ENCODE measurements around the gene GJA4. TPM values are rescaled to one million over a fixed set of nuclear protein-coding genes. Genes with fewer than 3 reads are reported as not detected.

The GJA4 gene
- total RNA-seq, 1 experiment from 2014 or later, result not detected

- DNase-seq, result no peak
- H3K9me3 ChIP-seq, result no peaks in the 10 kb centered on the region
- H3K4me1 ChIP-seq, result peaks cover 10% of the 10 kb centered on the region
- no peaks in the 10 kb centered on the region for H3K27me3 ChIP-seq (replicated peaks; ENCODE audit: control insufficient read depth, insufficient read depth, low read length)
- intact Hi-C loops (cut with micrococcal nuclease; ENCODE audit: unreplicated experiment), result loop anchor here (5.0 kb wide), 3 partner anchors 98 to 633 kb away; no protein-coding TSS in a partner anchor
- H3K27me3 Mint-ChIP-seq (ENCODE audit: insufficient read depth, unreplicated experiment), result no peaks in the 10 kb centered on the region
- no peak overlapping the region for H3K4me3 Mint-ChIP-seq (ENCODE audit: unreplicated experiment)
- no peaks in the 10 kb centered on the region for H3K36me3 ChIP-seq (ENCODE audit: control insufficient read depth, insufficient read depth, low read length)
- H3K4me1 Mint-ChIP-seq (ENCODE audit: low read depth, unreplicated experiment), result peaks cover 10% of the 10 kb centered on the region
- H3K36me3 Mint-ChIP-seq (ENCODE audit: insufficient read depth, unreplicated experiment), result no peaks in the 10 kb centered on the region
- ChIA-PET POLR2A (no interaction called here), CTCF (no interaction called here)
- no peaks in the 10 kb centered on the region for H3K9me3 Mint-ChIP-seq (ENCODE audit: unreplicated experiment)
- no TSS peak for BruUV-seq (replicated peaks)
- H3K4me3 ChIP-seq (ENCODE audit: low read depth, low read length), result no peak overlapping the region
- H3K27ac Mint-ChIP-seq (ENCODE audit: unreplicated experiment), result no peak overlapping the region
- no peak for TF ChIP-seq CTCF (IDR thresholded peaks at IDR 0.05; ENCODE audit: insufficient read depth in 1 of 2, low read depth in 1 of 2, low read length in 1 of 2, severe bottlenecking in 1 of 2, unreplicated experiment in 1 of 2)
Observed at GRCh38 chr1:34744851-34745250, 47.9 kb upstream of the GJA4 start.

- ChIA-PET POLR2A (no interaction called here), CTCF (no interaction called here)
- Histone ChIP-seq H3K27me3 (replicated peaks; ENCODE audit: control insufficient read depth, insufficient read depth, low read length) (no peaks in the 10 kb centered on the region), H3K4me1 (peaks cover 10% of the 10 kb centered on the region), H3K9me3 (no peaks in the 10 kb centered on the region), H3K36me3 (ENCODE audit: control insufficient read depth, insufficient read depth, low read length) (no peaks in the 10 kb centered on the region), H3K4me3 (ENCODE audit: low read depth, low read length) (no peak overlapping the region)
- Mint-ChIP-seq H3K36me3 (ENCODE audit: insufficient read depth, unreplicated experiment) (no peaks in the 10 kb centered on the region), H3K27me3 (ENCODE audit: insufficient read depth, unreplicated experiment) (no peaks in the 10 kb centered on the region), H3K9me3 (ENCODE audit: unreplicated experiment) (no peaks in the 10 kb centered on the region), H3K4me3 (ENCODE audit: unreplicated experiment) (no peak overlapping the region), H3K27ac (ENCODE audit: unreplicated experiment) (no peak overlapping the region), H3K4me1 (ENCODE audit: low read depth, unreplicated experiment) (peaks cover 10% of the 10 kb centered on the region)
- no peak for TF ChIP-seq CTCF (IDR thresholded peaks at IDR 0.05; ENCODE audit: insufficient read depth in 1 of 2, low read depth in 1 of 2, low read length in 1 of 2, severe bottlenecking in 1 of 2, unreplicated experiment in 1 of 2)
- intact Hi-C loops (cut with micrococcal nuclease; ENCODE audit: unreplicated experiment), result no loop called here
- BruUV-seq (replicated peaks), result no TSS peak
- no peak for DNase-seq
Observed at GRCh38 chr1:34745666-34746065, 47.1 kb upstream of the GJA4 start.

DNA sequence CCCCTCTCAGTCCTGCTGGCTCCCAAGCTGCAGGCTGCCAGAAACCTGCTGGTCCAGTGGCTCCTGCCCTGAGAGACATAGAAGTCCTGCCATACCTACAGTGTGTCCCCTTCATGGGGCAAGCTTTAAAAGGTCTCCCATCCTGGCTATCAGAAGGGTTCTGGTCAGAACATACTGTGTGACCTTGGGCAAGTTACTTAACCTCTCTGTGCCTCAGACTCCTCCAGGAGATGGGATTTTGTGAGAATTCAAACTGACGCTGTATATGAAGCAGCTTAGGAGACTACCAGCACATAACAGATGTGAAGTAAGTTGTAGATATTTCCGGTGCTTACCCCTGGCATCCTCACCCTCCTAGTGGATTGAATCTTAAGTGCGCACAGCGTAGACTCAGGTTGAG, 46.7 kb upstream of the GJA4 start:
- Histone ChIP-seq H3K9me3 (no peaks in the 10 kb centered on the region), H3K27me3 (replicated peaks; ENCODE audit: control insufficient read depth, insufficient read depth, low read length) (no peaks in the 10 kb centered on the region), H3K4me1 (peaks cover 10% of the 10 kb centered on the region), H3K4me3 (ENCODE audit: low read depth, low read length) (no peak overlapping the region), H3K36me3 (ENCODE audit: control insufficient read depth, insufficient read depth, low read length) (no peaks in the 10 kb centered on the region)
- Mint-ChIP-seq H3K4me3 (ENCODE audit: unreplicated experiment) (no peak overlapping the region), H3K27me3 (ENCODE audit: insufficient read depth, unreplicated experiment) (no peaks in the 10 kb centered on the region), H3K36me3 (ENCODE audit: insufficient read depth, unreplicated experiment) (no peaks in the 10 kb centered on the region), H3K9me3 (ENCODE audit: unreplicated experiment) (no peaks in the 10 kb centered on the region), H3K27ac (ENCODE audit: unreplicated experiment) (no peak overlapping the region), H3K4me1 (ENCODE audit: low read depth, unreplicated experiment) (peaks cover 10% of the 10 kb centered on the region)
- intact Hi-C loops (cut with micrococcal nuclease; ENCODE audit: unreplicated experiment), result no loop called here
- ChIA-PET CTCF (no interaction called here), POLR2A (no interaction called here)
- TF ChIP-seq CTCF (IDR thresholded peaks at IDR 0.05; ENCODE audit: insufficient read depth in 1 of 2, low read depth in 1 of 2, low read length in 1 of 2, severe bottlenecking in 1 of 2, unreplicated experiment in 1 of 2), result no peak
- no TSS peak for BruUV-seq (replicated peaks)
- no peak for DNase-seq

All from Caco-2 (cell line).